ENCODE measurements around the gene TRPC5OS.

Gene TRPC5OS

GRCh38 chrX:111886678-111887077 is 10.7 kb downstream of the TRPC5OS start:
- H3K27ac ChIP-seq: no peak overlapping the region
- H3K4me3 ChIP-seq: no peak overlapping the region
- no peak overlapping the region for H3K9ac ChIP-seq
- no peak for TF ChIP-seq Cebpa-rat (IDR thresholded peaks at IDR 0.05)
- H4K20me1 ChIP-seq: no peaks in the 10 kb centered on the region
- peaks cover 2% of the 10 kb centered on the region for H3K4me1 ChIP-seq
- no peaks in the 10 kb centered on the region for H3K36me3 ChIP-seq
- peaks cover 5% of the 10 kb centered on the region; the same call in 1 of the 2 replicates for H3K27me3 ChIP-seq
- H3K4me2 ChIP-seq: no peak overlapping the region
- H3K9me3 ChIP-seq: no peaks in the 10 kb centered on the region

DNA sequence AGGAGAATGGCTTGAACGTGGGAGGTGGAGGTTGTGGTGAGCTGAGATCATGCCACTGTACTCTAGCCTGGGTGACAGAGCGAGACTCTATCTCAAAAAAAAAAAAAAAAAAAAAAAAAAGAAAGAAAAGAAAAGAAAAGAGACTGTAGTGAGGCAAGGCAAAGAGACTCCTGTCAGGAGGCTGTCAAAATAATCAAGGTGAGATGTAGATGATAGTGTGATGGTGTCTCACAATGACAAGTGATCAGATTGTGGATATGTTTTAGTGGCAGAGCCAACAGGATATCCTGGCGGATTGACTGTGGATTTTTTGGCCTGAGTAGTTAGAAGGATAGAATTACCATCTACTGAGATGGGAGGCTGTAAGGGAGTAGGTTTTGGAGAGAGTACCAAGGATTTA is 12.6 kb downstream of the TRPC5OS start:
- H3K27ac ChIP-seq: no peak overlapping the region
- no peak for TF ChIP-seq Cebpa-rat (IDR thresholded peaks at IDR 0.05)

GRCh38 chrX:111892375-111892774 is 16.4 kb downstream of the TRPC5OS start:
- H3K27me3 ChIP-seq: peaks cover 52% of the 10 kb centered on the region
- H3K9me3 ChIP-seq: no peaks in the 10 kb centered on the region
- H3K27ac ChIP-seq: no peak overlapping the region
- no peaks in the 10 kb centered on the region for H3K4me1 ChIP-seq
- no peak overlapping the region for H3K9ac ChIP-seq
- TF ChIP-seq Cebpa-rat (IDR thresholded peaks at IDR 0.05): no peak
- no peak overlapping the region for H3K4me2 ChIP-seq
- H3K4me3 ChIP-seq: no peak overlapping the region
- H4K20me1 ChIP-seq: no peaks in the 10 kb centered on the region
- H3K36me3 ChIP-seq: no peaks in the 10 kb centered on the region

More for the DNA sequence above, 12.6 kb downstream of the TRPC5OS start:
- Histone ChIP-seq H3K36me3 (no peaks in the 10 kb centered on the region), H3K4me3 (no peak overlapping the region), H3K9ac (no peak overlapping the region), H4K20me1 (no peaks in the 10 kb centered on the region), H3K4me1 (no peaks in the 10 kb centered on the region), H3K4me2 (no peak overlapping the region), H3K9me3 (no peaks in the 10 kb centered on the region), H3K27me3 (peaks cover 18% of the 10 kb centered on the region; the same call in 1 of the 2 replicates)

DNA sequence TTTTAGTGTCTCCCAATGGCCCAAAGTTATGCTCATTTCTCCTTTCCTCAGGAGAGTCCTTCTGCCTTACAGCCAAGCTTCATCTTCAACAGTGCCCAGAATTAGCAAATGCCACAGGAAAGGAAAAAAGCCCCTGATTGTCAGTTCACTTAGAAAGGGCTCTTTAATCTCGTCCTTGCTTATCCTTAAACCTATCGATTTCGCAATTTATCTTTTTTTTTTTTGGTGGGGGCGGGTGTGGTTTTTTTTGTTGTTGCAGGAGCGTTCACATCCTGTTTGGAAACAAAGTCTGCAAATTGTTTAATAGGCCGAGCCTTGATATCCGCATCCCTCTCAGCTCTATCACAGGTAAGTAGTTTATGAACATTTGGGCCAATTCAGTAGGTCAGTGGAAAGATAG is 20.2 kb downstream of the TRPC5OS start:
- H4K20me1 ChIP-seq: no peaks in the 10 kb centered on the region
- no peak overlapping the region for H3K27ac ChIP-seq
- no peak overlapping the region for H3K4me2 ChIP-seq
- peak; percentile 57 for TF ChIP-seq Cebpa-rat (IDR thresholded peaks at IDR 0.05)
- no peak overlapping the region for H3K9ac ChIP-seq
- H3K36me3 ChIP-seq: no peaks in the 10 kb centered on the region
- no peaks in the 10 kb centered on the region for H3K4me1 ChIP-seq
- H3K27me3 ChIP-seq: peaks cover 77% of the 10 kb centered on the region
- H3K4me3 ChIP-seq: no peak overlapping the region
- H3K9me3 ChIP-seq: no peaks in the 10 kb centered on the region

GRCh38 chrX:111914398-111915090 is 38.6 kb downstream of the TRPC5OS start:
- Histone ChIP-seq H3K27ac (no peak overlapping the region), H3K4me3 (no peak overlapping the region), H3K36me3 (no peaks in the 10 kb centered on the region), H3K9me3 (peaks cover 5% of the 10 kb centered on the region; the same call in 1 of the 2 replicates), H3K27me3 (peaks cover 63% of the 10 kb centered on the region), H3K4me1 (no peaks in the 10 kb centered on the region), H3K9ac (no peak overlapping the region), H3K4me2 (no peak overlapping the region), H4K20me1 (no peaks in the 10 kb centered on the region)
- TF ChIP-seq Cebpa-rat (IDR thresholded peaks at IDR 0.05): no peak

DNA sequence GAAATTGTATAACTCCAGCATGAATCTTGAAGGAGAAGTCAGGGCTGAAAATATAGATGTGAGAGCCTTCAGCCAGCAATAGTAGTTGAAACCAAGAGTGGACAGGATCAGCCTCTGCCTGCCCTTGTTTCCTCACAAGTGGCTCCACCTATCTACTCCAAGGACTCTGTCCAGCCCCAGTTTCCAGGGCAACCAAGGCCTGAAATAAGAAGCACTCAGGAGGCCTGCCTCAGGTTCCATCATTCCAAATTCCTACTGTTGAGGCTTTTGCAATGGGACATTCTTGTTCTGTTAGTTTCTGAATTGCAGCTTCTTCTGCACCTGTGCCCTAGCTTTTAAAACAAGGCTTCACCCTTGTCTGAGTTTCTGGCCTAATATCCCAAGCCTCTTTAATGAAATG is 41.6 kb downstream of the TRPC5OS start:
- Histone ChIP-seq H3K36me3 (no peaks in the 10 kb centered on the region), H3K27ac (no peak overlapping the region), H4K20me1 (no peaks in the 10 kb centered on the region), H3K4me1 (no peaks in the 10 kb centered on the region), H3K27me3 (peaks cover 45% of the 10 kb centered on the region), H3K4me3 (no peak overlapping the region), H3K9me3 (peaks cover 5% of the 10 kb centered on the region; the same call in 1 of the 2 replicates), H3K4me2 (no peak overlapping the region), H3K9ac (no peak overlapping the region)
- TF ChIP-seq Cebpa-rat (IDR thresholded peaks at IDR 0.05): no peak

- Histone ChIP-seq H3K4me3 (no peak overlapping the region), H3K27me3 (peaks cover 45% of the 10 kb centered on the region)
These were observed 52.5 kb downstream of the TRPC5OS start for GRCh38 chrX:111928456-111928855.

More at GRCh38 chrX:111928456-111928855, 52.5 kb downstream of the TRPC5OS start:
- Histone ChIP-seq H4K20me1 (no peaks in the 10 kb centered on the region), H3K9me3 (no peaks in the 10 kb centered on the region), H3K36me3 (no peaks in the 10 kb centered on the region), H3K4me2 (no peak overlapping the region), H3K27ac (no peak overlapping the region), H3K4me1 (no peaks in the 10 kb centered on the region), H3K9ac (no peak overlapping the region)
- no peak for TF ChIP-seq Cebpa-rat (IDR thresholded peaks at IDR 0.05)

All from BLaER1 (cell line).